HEK293 (cell line): Measurements from ENCODE around the gene CRNKL1.

ENCODE experiments used
- CTCF ChIA-PET: fragments of 350-600 bp; formaldehyde crosslinking; extraction: SDS; loops from one replicate; lab custom pipeline; 2021; ENCODE audit warnings: antibody characterized with exemption; lab: Yijun Ruan, JAX
- POLR2A ChIA-PET: fragments of 300-600 bp; formaldehyde crosslinking; extraction: SDS; loops from one replicate; lab custom pipeline; 2020; ENCODE audit warnings: antibody characterized with exemption, inconsistent platforms; lab: Yijun Ruan, JAX
- H3K27ac ChIP-seq: fragments of 200-500 bp; sonication (Bioruptor generic); 2 replicates; pipeline ENCODE4 v1.5.1; 2014; ENCODE audit warnings: low read depth, low read length, control low read depth, inconsistent platforms; ENCODE audit errors: extremely low read depth
- H3K36me3 ChIP-seq, 2 experiments: fragments of 200-500 bp in 1 of 2; sonication (Bioruptor generic) in 1 of 2; 1 replicate in 1 of 2; 2 replicates in 1 of 2; pipeline ENCODE4 v1.5.1; 2014 to 2017; ENCODE audit warnings: inconsistent platforms in 2 of 2, low read length in 2 of 2; ENCODE audit not compliant: control insufficient read depth in 2 of 2, insufficient read depth in 1 of 2
- H3K4me1 ChIP-seq: fragments of 200-500 bp; sonication (Bioruptor generic); 2 replicates; pipeline ENCODE4 v1.5.1; 2014; ENCODE audit warnings: mild to moderate bottlenecking, low read length, inconsistent platforms; ENCODE audit not compliant: control insufficient read depth, insufficient read depth
- H3K4me3 ChIP-seq: 2 replicates; pipeline ENCODE4 v1.5.1; 2011; ENCODE audit warnings: low read depth, mild to moderate bottlenecking, control low read depth, low read length, moderate library complexity
- H3K9me3 ChIP-seq: fragments of 200-500 bp; sonication (Bioruptor generic); 2 replicates; pipeline ENCODE4 v1.5.1; 2014; ENCODE audit warnings: low read depth, low read length, inconsistent platforms; ENCODE audit not compliant: control insufficient read depth, insufficient read depth
- SCRT2 ChIP-seq: fragments of 450-650 bp; formaldehyde crosslinking; IDR thresholded peaks from 2 replicates; pipeline ENCODE4 v1.5.1; 2016; ENCODE audit warnings: missing biosample characterization, missing genetic modification characterization
- ZBTB17 ChIP-seq: fragments of 450-650 bp; formaldehyde crosslinking; IDR thresholded peaks from 2 replicates; pipeline ENCODE4 v1.5.1; 2016; ENCODE audit warnings: missing biosample characterization, missing genetic modification characterization
- ZEB2 ChIP-seq: fragments of 450-650 bp; formaldehyde crosslinking; IDR thresholded peaks from 2 replicates; pipeline ENCODE4 v1.5.1; 2016; ENCODE audit warnings: missing biosample characterization, missing genetic modification characterization
- ZIC2 ChIP-seq: fragments of 450-650 bp; formaldehyde crosslinking; IDR thresholded peaks from 2 replicates; pipeline ENCODE4 v1.5.1; 2016; ENCODE audit warnings: missing biosample characterization, missing genetic modification characterization
- ZNF112 ChIP-seq: fragments of 450-650 bp; formaldehyde crosslinking; IDR thresholded peaks from 2 replicates; pipeline ENCODE4 v1.5.0; 2017; ENCODE audit warnings: missing biosample characterization, missing genetic modification characterization
- ZNF157 ChIP-seq: fragments of 450-650 bp; formaldehyde crosslinking; IDR thresholded peaks from 2 replicates; pipeline ENCODE4 v1.5.1; 2016; ENCODE audit warnings: missing biosample characterization, missing genetic modification characterization
- ZNF184 ChIP-seq: fragments of 450-650 bp; IDR thresholded peaks from 2 replicates; pipeline ENCODE4 v1.5.1; 2018; ENCODE audit warnings: missing biosample characterization, mild to moderate bottlenecking, missing genetic modification characterization
- ZNF266 ChIP-seq: fragments of 450-650 bp; formaldehyde crosslinking; IDR thresholded peaks from 2 replicates; pipeline ENCODE4 v1.5.1; 2016; ENCODE audit warnings: missing biosample characterization, missing genetic modification characterization, low read depth
- ZNF311 ChIP-seq: fragments of 450-650 bp; formaldehyde crosslinking; IDR thresholded peaks from 2 replicates; pipeline ENCODE4 v1.5.1; 2017; ENCODE audit warnings: missing biosample characterization, missing genetic modification characterization, borderline replicate concordance
- ZNF560 ChIP-seq: fragments of 450-650 bp; formaldehyde crosslinking; IDR thresholded peaks from 2 replicates; pipeline ENCODE4 v1.5.1; 2017; ENCODE audit warnings: missing biosample characterization, missing genetic modification characterization, borderline replicate concordance
- ZNF600 ChIP-seq: fragments of 450-650 bp; formaldehyde crosslinking; IDR thresholded peaks from 2 replicates; pipeline ENCODE4 v1.5.1; 2016; ENCODE audit warnings: missing biosample characterization, missing genetic modification characterization
- ZNF664 ChIP-seq: fragments of 450-650 bp; formaldehyde crosslinking; IDR thresholded peaks from 2 replicates; pipeline ENCODE4 v1.5.1; 2016; ENCODE audit warnings: missing biosample characterization, missing genetic modification characterization
- ZNF843 ChIP-seq: fragments of 450-650 bp; formaldehyde crosslinking; IDR thresholded peaks from 2 replicates; pipeline ENCODE4 v1.5.1; 2016; ENCODE audit warnings: missing biosample characterization, missing genetic modification characterization
- TF ChIP-seq, protein P1 (sequence below): fragments of 450-650 bp; formaldehyde crosslinking; IDR thresholded peaks from 2 replicates; pipeline ENCODE4 v1.5.1; 2016; ENCODE audit warnings: missing biosample characterization, missing genetic modification characterization

The CRNKL1 gene

DNA sequence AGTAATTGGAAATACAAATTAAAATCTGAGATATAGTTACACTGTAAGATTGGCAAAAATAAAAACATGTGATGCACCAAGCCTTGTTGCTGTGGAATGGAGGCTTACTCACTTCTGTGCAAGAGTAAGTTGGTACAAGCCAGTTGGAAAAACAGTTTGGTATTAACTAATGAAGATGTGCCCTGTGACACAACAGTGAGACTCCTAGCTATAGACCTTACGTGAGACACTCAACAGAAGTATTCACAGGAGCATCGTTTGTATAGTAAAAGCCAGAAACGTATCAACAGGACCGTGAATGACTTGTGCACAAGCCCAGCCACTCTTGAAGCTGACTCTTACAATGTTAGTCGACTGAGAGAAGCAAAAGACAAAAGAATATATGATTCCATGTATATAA is 20.5 kb downstream of the CRNKL1 start:
- Histone ChIP-seq H3K36me3 (peaks cover 45 to 92% of the 10 kb centered on the region in 2 experiments), H3K27ac (no peak overlapping the region)
- ChIA-PET CTCF (no interaction called here), POLR2A (no interaction called here)
- TF ChIP-seq ZNF600 (tag by site-specific recombination): no peak
- TF ChIP-seq ZNF157 (tag by site-specific recombination): no peak
- TF ChIP-seq, all 188 proteins: peak for 0
- Histone ChIP-seq H3K9me3 (no peaks in the 10 kb centered on the region), H3K4me3 (no peak overlapping the region), H3K4me1 (no peaks in the 10 kb centered on the region)

DNA sequence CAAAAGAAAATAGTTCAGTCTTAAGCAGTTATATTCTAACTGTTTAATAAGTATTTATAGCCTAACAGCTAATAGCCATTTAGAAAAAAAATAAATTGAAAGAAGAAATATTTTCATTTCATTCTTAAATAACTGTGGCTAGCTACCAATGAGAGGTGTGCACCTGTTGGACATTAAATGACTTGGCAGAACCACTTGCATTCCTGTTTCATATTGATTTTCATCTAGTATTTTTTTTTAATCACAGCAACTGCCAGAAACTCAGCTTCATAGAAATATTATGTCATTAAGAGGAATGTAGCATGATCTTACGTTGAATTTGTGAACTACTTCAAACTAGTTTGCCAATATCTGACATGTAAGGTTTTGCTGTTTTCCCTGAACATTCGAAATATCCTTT is 25.0 kb downstream of the CRNKL1 start:
- H3K36me3 ChIP-seq: peaks cover 24 to 74% of the 10 kb centered on the region in 2 experiments
- H3K4me1 ChIP-seq: no peaks in the 10 kb centered on the region
- no peaks in the 10 kb centered on the region for H3K9me3 ChIP-seq
- H3K4me3 ChIP-seq: no peak overlapping the region
- ChIA-PET POLR2A (interaction anchor here (0.9 to 2.4 kb wide), 2 partner anchors 10 to 25 kb away, joined by 3 to 6 read pairs; partner anchors contain the start of genes CFAP61, CRNKL1 and NAA20), CTCF (interaction anchor here (0.7 to 1.2 kb wide), 3 partner anchors 12 to 56 kb away, joined by 3 to 5 read pairs (median 3); no protein-coding TSS in a partner anchor)
- TF ChIP-seq SCRT2 (tag by site-specific recombination) (peak; percentile 53), ZNF112 (tag by site-specific recombination) (no peak)
- no peak overlapping the region for H3K27ac ChIP-seq

DNA sequence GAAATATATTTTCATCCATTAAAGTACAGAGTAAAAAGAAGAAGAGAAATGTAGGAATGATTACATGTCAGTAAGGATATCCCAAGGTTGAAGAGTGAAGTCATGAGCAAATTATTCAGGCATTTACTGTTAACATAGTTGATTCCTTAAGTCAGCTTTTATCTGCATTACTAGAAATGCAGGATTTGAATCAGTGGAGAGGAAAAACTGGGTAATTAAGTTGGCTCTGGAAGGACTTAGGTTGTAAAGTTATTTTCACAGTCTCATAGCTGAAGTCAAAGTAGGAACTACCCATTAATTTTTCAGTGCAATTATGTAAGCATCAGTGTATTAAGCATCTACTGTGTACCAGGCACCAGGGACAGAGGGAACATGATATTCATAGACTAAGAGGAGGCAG is 27.3 kb downstream of the CRNKL1 start:
- POLR2A ChIA-PET: interaction anchor here (2.4 kb wide), 1 partner anchor 27 kb away, joined by 6 read pairs; the partner anchor contains the start of genes CFAP61 and CRNKL1
- H3K4me1 ChIP-seq: no peaks in the 10 kb centered on the region
- peaks cover 15 to 62% of the 10 kb centered on the region in 2 experiments for H3K36me3 ChIP-seq
- no peak overlapping the region for H3K4me3 ChIP-seq
- TF ChIP-seq ZNF664 (tag by site-specific recombination): peak; percentile 92
- peak; percentile 54 for TF ChIP-seq ZBTB17
- TF ChIP-seq ZNF266 (tag by site-specific recombination): no peak
- no peak overlapping the region for H3K27ac ChIP-seq
- H3K9me3 ChIP-seq: no peaks in the 10 kb centered on the region
- CTCF ChIA-PET: interaction anchor here (1.4 kb wide), 1 partner anchor 8 kb away, joined by 6 read pairs; the partner anchor contains the start of gene NAA20

DNA sequence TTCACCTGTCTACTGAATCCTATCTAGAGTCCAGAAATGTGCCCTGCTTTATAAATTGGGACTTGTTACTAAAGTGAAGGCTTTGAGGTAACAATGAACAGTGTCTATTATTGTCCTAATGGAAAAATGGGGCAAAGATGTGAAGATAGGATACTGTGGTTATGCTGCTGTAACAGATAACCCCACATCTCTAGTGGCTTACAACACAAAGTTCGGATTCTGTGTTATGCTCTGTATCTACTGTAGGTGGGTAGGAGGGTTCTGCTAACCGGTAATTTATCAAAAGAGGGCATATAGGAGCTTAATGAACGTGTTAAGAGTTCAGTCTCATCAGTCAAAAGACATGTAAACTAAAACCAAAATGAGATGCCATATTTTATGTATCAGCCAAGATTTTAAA is 28.9 kb downstream of the CRNKL1 start:
- Histone ChIP-seq H3K9me3 (no peaks in the 10 kb centered on the region), H3K4me3 (no peak overlapping the region), H3K36me3 (peaks cover 10 to 66% of the 10 kb centered on the region in 2 experiments; a peak in 2 of 3 replicates), H3K4me1 (peaks cover 1% of the 10 kb centered on the region; the same call in 1 of the 2 replicates), H3K27ac (no peak overlapping the region)
- ChIA-PET CTCF (interaction anchor here (1.0 kb wide), 1 partner anchor 238 kb away, joined by 3 read pairs; no protein-coding TSS in a partner anchor), POLR2A (no interaction called here)
- TF ChIP-seq ZNF311 (tag by site-specific recombination) (no peak), ZNF843 (tag by site-specific recombination) (no peak), ZNF184 (tag by site-specific recombination) (no peak), ZEB2 (tag by site-specific recombination) (no peak), ZIC2 (tag by site-specific recombination) (no peak), ZNF560 (tag by site-specific recombination) (no peak)
- TF ChIP-seq, protein P1, sequence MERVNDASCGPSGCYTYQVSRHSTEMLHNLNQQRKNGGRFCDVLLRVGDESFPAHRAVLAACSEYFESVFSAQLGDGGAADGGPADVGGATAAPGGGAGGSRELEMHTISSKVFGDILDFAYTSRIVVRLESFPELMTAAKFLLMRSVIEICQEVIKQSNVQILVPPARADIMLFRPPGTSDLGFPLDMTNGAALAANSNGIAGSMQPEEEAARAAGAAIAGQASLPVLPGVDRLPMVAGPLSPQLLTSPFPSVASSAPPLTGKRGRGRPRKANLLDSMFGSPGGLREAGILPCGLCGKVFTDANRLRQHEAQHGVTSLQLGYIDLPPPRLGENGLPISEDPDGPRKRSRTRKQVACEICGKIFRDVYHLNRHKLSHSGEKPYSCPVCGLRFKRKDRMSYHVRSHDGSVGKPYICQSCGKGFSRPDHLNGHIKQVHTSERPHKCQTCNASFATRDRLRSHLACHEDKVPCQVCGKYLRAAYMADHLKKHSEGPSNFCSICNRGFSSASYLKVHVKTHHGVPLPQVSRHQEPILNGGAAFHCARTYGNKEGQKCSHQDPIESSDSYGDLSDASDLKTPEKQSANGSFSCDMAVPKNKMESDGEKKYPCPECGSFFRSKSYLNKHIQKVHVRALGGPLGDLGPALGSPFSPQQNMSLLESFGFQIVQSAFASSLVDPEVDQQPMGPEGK (tag by site-specific recombination): no peak
